GM12873 (cell line): ENCODE results near the gene RFX2.

ENCODE experiments used
- CTCF ChIP-seq: IDR thresholded peaks from 2 replicates; pipeline ENCODE4 v1.5.1; 2012; ENCODE audit warnings: low read depth, mild to moderate bottlenecking, moderate library complexity, low read length, control low read depth; ENCODE audit not compliant: insufficient read depth; ENCODE audit errors: missing control alignments

Gene RFX2

GRCh38 chr19:6038634-6039405 lies 71.5 kb downstream of the RFX2 start:
- peak; percentile 7 for TF ChIP-seq CTCF

- TF ChIP-seq CTCF: no peak
These were observed 75.3 kb downstream of the RFX2 start for GRCh38 chr19:6035026-6035425.

GRCh38 chr19:6034512-6034911 lies 75.8 kb downstream of the RFX2 start:
- no peak for TF ChIP-seq CTCF

GRCh38 chr19:6033744-6034264 lies 76.5 kb downstream of the RFX2 start:
- no peak for TF ChIP-seq CTCF

- no peak for TF ChIP-seq CTCF
These were observed 77.5 kb downstream of the RFX2 start for GRCh38 chr19:6032827-6033226.

- no peak for TF ChIP-seq CTCF
These were observed 77.9 kb downstream of the RFX2 start for GRCh38 chr19:6032381-6032780.

- TF ChIP-seq CTCF: no peak
These were observed 80.1 kb downstream of the RFX2 start for GRCh38 chr19:6030214-6030507.
